GM10248 (cell line): ENCODE data around the gene MAN2A1.
"Not testable (repeated sequence)": the region's sequence is repeated elsewhere in the genome, so short reads cannot be mapped to it uniquely, and the experiment has no call there.

Experiments
- CTCF ChIA-PET: fragments of 300-600 bp; sonication (Branson Sonifier 250); formaldehyde crosslinking; extraction: SDS; loops from one replicate; lab custom pipeline; 2021; ENCODE audit warnings: antibody characterized with exemption; lab: Yijun Ruan, JAX
- POLR2A ChIA-PET: fragments of 350-650 bp; sonication (Branson Sonifier 250); formaldehyde crosslinking; extraction: SDS; loops from one replicate; lab custom pipeline; 2020; ENCODE audit warnings: antibody characterized with exemption; lab: Yijun Ruan, JAX
- DNase-seq: peaks from one replicate; pipeline ENCODE4 v3.0.0; 2012; ENCODE audit errors: extremely low spot score
- CTCF ChIP-seq: IDR thresholded peaks from 2 replicates; pipeline ENCODE4 v1.5.1; 2012; ENCODE audit warnings: mild to moderate bottlenecking, low read depth; ENCODE audit errors: extremely low read depth, missing control alignments, control extremely low read depth

The MAN2A1 gene

GRCh38 chr5:109757490-109757889, 67.8 kb downstream of the MAN2A1 start:
- CTCF ChIA-PET, result no interaction called here
- POLR2A ChIA-PET, result no interaction called here
- no peak for TF ChIP-seq CTCF
- DNase-seq, result no peak

GRCh38 chr5:109759306-109759705, 69.6 kb downstream of the MAN2A1 start:
- no peak for DNase-seq
- ChIA-PET CTCF (no interaction called here), POLR2A (no interaction called here)
- no peak for TF ChIP-seq CTCF

GRCh38 chr5:109760130-109760529, 70.4 kb downstream of the MAN2A1 start:
- CTCF ChIA-PET, DNase-seq, POLR2A ChIA-PET: not testable (repeated sequence)

GRCh38 chr5:109762821-109763220, 73.1 kb downstream of the MAN2A1 start:
- DNase-seq, result no peak
- ChIA-PET POLR2A (no interaction called here), CTCF (interaction anchor here (1.3 kb wide), 1 partner anchor 10 kb away, joined by 3 read pairs; no protein-coding TSS in a partner anchor)
- TF ChIP-seq CTCF, result no peak

- ChIA-PET POLR2A (no interaction called here), CTCF (no interaction called here)
- no peak for DNase-seq
- TF ChIP-seq CTCF, result no peak
These were observed 77.7 kb downstream of the MAN2A1 start for GRCh38 chr5:109767184-109767995.

- no peak for DNase-seq
- POLR2A ChIA-PET, result no interaction called here
- no peak for TF ChIP-seq CTCF
- CTCF ChIA-PET, result no interaction called here
These were observed 78.3 kb downstream of the MAN2A1 start for GRCh38 chr5:109767997-109768396.

- POLR2A ChIA-PET, result no interaction called here
- CTCF ChIA-PET, result interaction anchor here (1.3 kb wide), 1 partner anchor 10 kb away, joined by 3 read pairs; no protein-coding TSS in a partner anchor
- DNase-seq, result no peak
- TF ChIP-seq CTCF, result no peak
These were observed 80.0 kb downstream of the MAN2A1 start for GRCh38 chr5:109769597-109770291.
